ENCODE measurements around the gene NOTUM. TPM values are rescaled to one million over a fixed set of nuclear protein-coding genes. Genes with fewer than 3 reads are reported as not detected.

The NOTUM gene
- total RNA-seq, 2 experiments from 2014 or later = 0.88 to 4.4 TPM

DNA sequence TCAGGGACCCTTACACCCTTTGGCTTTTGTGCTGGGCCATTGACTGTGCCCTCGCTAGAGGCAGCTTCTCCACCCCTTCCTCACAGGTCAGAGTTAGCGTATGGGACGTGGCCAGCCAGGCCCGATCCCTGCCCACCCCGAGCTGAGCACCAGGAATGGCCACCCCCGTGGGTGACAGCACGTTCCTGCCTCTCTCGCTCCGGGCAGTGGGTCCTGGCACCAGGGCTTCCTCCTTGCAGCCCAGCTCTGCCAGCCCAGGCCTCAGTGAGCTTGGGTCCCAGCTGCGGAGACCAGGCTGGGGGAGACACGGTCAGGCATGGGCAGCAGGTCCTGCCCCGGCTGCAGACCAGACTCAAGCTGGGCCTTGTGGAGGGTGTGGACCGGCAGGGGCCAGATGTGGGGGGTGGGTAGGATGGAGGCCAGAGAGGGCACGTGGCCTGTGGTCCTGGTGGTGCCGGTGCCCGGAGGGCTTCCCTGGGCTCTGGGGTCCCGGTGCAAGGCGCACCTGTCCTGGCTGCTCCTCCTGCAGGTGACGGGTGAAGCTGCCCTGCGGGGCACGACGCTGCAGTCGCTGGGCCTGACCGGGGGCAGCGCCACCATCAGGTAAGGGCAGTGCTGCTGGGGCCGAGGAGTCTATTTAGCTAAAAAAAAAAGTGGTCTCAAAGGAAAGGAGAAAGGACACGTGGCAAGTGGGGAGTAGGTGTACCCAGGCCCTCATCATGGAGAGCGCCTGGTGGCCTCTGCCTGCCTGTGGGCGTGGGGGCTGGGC lies 34.7 kb upstream of the NOTUM start:
- H3K9me3 ChIP-seq (ENCODE audit: low read length) = no peaks in the 10 kb centered on the region
- intact Hi-C loops (cut with micrococcal nuclease; ENCODE audit: unreplicated experiment) = no loop called here
- H3K4me3 ChIP-seq (ENCODE audit: low read depth, low read length, poor library complexity, severe bottlenecking) = no peak overlapping the region
- H3K27ac ChIP-seq (ENCODE audit: low read depth, low read length, poor library complexity, severe bottlenecking) = no peak overlapping the region
- H4K20me1 ChIP-seq (ENCODE audit: insufficient read depth, low read length) = no peaks in the 10 kb centered on the region
- no peaks in the 10 kb centered on the region for H3K79me2 ChIP-seq (ENCODE audit: insufficient read depth, low read depth, low read length)
- peaks cover 8% of the 10 kb centered on the region; the same call in 1 of the 2 replicates for H3K36me3 ChIP-seq (ENCODE audit: insufficient read depth, low read length)
- no peak overlapping the region for H3K4me2 ChIP-seq (ENCODE audit: low read length)
- CTCF ChIA-PET (ENCODE audit: unreplicated experiment) = interaction anchor here (0.5 to 0.6 kb wide), 2 partner anchors 9 to 26 kb away, joined by 3 to 4 read pairs; no protein-coding TSS in a partner anchor
- DNase-seq (ENCODE audit: low spot score) = no peak
- no peak overlapping the region for H2AFZ ChIP-seq (ENCODE audit: low read length)
- no peaks in the 10 kb centered on the region for H3K9me2 ChIP-seq (ENCODE audit: insufficient read depth, low read length)
- no TSS peak for BruUV-seq (replicated peaks)
- H3K4me1 ChIP-seq (ENCODE audit: insufficient read depth, low read length, poor library complexity, severe bottlenecking) = no peaks in the 10 kb centered on the region
- no peak for TF ChIP-seq EZH2phosphoT487 (IDR thresholded peaks at IDR 0.05; ENCODE audit: borderline replicate concordance, low read depth, low read length)
- TF ChIP-seq, protein P1, sequence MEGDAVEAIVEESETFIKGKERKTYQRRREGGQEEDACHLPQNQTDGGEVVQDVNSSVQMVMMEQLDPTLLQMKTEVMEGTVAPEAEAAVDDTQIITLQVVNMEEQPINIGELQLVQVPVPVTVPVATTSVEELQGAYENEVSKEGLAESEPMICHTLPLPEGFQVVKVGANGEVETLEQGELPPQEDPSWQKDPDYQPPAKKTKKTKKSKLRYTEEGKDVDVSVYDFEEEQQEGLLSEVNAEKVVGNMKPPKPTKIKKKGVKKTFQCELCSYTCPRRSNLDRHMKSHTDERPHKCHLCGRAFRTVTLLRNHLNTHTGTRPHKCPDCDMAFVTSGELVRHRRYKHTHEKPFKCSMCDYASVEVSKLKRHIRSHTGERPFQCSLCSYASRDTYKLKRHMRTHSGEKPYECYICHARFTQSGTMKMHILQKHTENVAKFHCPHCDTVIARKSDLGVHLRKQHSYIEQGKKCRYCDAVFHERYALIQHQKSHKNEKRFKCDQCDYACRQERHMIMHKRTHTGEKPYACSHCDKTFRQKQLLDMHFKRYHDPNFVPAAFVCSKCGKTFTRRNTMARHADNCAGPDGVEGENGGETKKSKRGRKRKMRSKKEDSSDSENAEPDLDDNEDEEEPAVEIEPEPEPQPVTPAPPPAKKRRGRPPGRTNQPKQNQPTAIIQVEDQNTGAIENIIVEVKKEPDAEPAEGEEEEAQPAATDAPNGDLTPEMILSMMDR (conservative IDR thresholded peaks at IDR 0.05; ENCODE audit: low read length) = no peak
- POLR2A ChIA-PET = interaction anchor here (1.1 kb wide), 1 partner anchor 42 kb away, joined by 3 read pairs; the partner anchor contains the start of gene DCXR

DNA sequence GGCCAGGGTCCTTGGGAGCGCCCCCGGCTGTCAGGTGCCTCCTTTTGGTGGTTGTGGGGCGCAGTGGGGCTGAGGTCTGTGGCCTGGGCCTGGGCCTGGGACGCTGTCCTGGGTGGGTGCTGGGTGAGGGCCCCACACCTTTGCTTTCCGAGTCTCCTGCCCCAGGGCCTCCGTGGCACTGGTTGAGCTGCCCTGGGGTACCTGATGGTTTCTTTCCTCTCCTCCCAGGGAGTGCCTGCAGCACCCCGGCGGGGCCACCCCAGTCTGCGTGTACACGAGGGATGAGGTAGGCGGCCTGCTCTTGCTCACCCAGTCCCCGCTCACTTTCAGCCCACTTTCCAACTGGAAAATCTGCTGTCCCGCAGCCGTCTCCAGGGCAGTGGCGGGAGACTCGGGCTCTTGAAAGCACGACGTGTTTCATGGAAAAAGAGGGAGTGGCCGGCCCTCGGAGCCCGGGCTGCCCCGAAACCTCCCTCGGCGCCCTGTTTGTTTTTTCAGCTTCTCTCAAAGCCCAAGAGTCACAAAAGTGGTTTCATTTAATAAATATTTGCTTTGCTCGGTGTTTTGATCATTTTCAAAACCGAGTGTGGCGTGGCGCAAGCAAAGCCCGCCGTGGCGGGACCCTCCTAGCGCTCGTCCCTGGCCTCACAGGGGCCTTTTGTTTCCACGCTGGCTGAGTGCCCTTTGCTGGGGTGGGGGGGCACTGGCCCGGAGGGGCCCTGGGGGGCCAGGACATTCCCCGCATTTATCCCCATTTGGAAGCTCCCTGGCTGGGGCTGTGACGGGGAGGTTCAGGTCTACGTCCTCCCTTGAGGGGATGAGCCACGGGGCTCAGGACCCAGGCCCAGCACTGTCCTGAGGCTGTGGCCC lies 33.8 kb upstream of the NOTUM start:
- POLR2A ChIA-PET = no interaction called here
- no peaks in the 10 kb centered on the region for H3K79me2 ChIP-seq (ENCODE audit: insufficient read depth, low read depth, low read length)
- H3K36me3 ChIP-seq (ENCODE audit: insufficient read depth, low read length) = peaks cover 8% of the 10 kb centered on the region; the same call in 1 of the 2 replicates
- no peak overlapping the region for H2AFZ ChIP-seq (ENCODE audit: low read length)
- no peaks in the 10 kb centered on the region for H3K9me2 ChIP-seq (ENCODE audit: insufficient read depth, low read length)
- H3K27ac ChIP-seq (ENCODE audit: low read depth, low read length, poor library complexity, severe bottlenecking) = no peak overlapping the region
- H3K9me3 ChIP-seq (ENCODE audit: low read length) = no peaks in the 10 kb centered on the region
- BruUV-seq (replicated peaks) = no TSS peak
- DNase-seq (ENCODE audit: low spot score) = no peak
- CTCF ChIA-PET (ENCODE audit: unreplicated experiment) = no interaction called here
- H4K20me1 ChIP-seq (ENCODE audit: insufficient read depth, low read length) = no peaks in the 10 kb centered on the region
- TF ChIP-seq, protein P1 (conservative IDR thresholded peaks at IDR 0.05; ENCODE audit: low read length) = no peak
- TF ChIP-seq EZH2phosphoT487 (IDR thresholded peaks at IDR 0.05; ENCODE audit: borderline replicate concordance, low read depth, low read length) = no peak
- intact Hi-C loops (cut with micrococcal nuclease; ENCODE audit: unreplicated experiment) = no loop called here
- H3K4me3 ChIP-seq (ENCODE audit: low read depth, low read length, poor library complexity, severe bottlenecking) = no peak overlapping the region
- H3K4me2 ChIP-seq (ENCODE audit: low read length) = no peak overlapping the region
- H3K4me1 ChIP-seq (ENCODE audit: insufficient read depth, low read length, poor library complexity, severe bottlenecking) = no peaks in the 10 kb centered on the region
